Duodenal mucosa (tissue), 2 donors: ENCODE results near the gene GINS1.
A peak's percentile ranks its signal among the peaks of the same experiment; 100 is the strongest.
"Not testable (repeated sequence)": the region's sequence is repeated elsewhere in the genome, so short reads cannot be mapped to it uniquely, and the experiment has no call there.

Source experiments
- H3K27ac ChIP-seq: one replicate; pipeline ENCODE4 v1.7.0; 2013; ENCODE audit warnings: low read depth, low read length
- H3K27me3 ChIP-seq, 2 donors: one replicate each; pipeline ENCODE4 v1.7.0; 2013; ENCODE audit warnings: low read length in 2 of 2, control low read depth in 1 of 2; ENCODE audit not compliant: insufficient read depth in 2 of 2, control insufficient read depth in 1 of 2
- H3K36me3 ChIP-seq, 2 donors: one replicate each; pipeline ENCODE4 v1.7.0; 2013; ENCODE audit warnings: low read length in 2 of 2, control low read depth in 1 of 2; ENCODE audit not compliant: insufficient read depth in 2 of 2, control insufficient read depth in 1 of 2
- H3K4me1 ChIP-seq, 2 donors: one replicate each; pipeline ENCODE4 v1.7.0; 2013; ENCODE audit warnings: low read length in 2 of 2, control low read depth in 1 of 2; ENCODE audit not compliant: insufficient read depth in 2 of 2, control insufficient read depth in 1 of 2
- H3K4me3 ChIP-seq, 2 donors: one replicate each; pipeline ENCODE4 v1.7.0; 2013; ENCODE audit warnings: low read length in 2 of 2, low read depth in 1 of 2
- H3K9ac ChIP-seq, 2 donors: one replicate each; pipeline ENCODE4 v1.7.0; 2013; ENCODE audit warnings: low read length in 2 of 2, low read depth in 1 of 2
- H3K9me3 ChIP-seq, 2 donors: one replicate each; pipeline ENCODE4 v1.7.0; 2013; ENCODE audit warnings: low read length in 2 of 2, control low read depth in 1 of 2; ENCODE audit not compliant: control insufficient read depth in 1 of 2

GINS1 gene

DNA sequence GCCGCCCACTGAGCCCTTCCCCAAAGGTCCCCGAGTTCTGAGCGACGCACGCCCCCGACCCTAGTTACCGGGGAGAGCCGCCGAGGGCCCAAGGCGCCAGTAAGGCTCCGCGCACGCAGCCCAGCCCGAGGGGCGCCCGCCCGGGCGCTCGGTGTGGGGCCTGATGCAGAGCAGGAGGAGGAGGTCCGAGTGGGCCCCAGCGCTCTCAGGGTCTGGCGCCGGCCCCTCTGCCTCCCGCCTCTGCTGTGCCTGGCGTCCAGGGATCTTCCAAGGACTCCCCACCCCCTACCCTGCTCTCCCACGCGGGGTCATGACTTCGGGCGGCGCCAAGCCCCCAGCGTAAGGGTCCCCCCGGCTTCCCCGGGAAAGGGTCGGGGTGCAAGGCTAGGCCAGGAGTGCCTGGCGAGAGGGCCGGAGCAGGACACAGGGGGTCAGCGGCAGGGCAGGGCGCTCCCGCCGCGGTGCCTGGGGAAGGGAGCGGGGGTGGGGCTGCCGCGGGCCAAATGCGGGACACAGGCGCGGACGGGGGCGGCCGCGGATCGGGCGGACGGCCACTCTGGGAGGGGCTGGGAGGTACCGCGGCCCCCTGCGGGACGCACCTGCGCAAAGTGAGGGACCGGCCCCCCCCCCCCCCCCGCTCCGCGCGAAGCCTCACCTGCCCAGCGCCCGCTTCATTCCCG lies 17.5 kb upstream of the GINS1 start:
- Histone ChIP-seq H3K4me1 (peaks cover 5% of the 10 kb centered on the region in 2 donors), H3K9ac (peak overlapping the region; percentile 51 to 80), H3K9me3 (no peaks in the 10 kb centered on the region), H3K27me3 (no peaks in the 10 kb centered on the region), H3K36me3 (no peaks in the 10 kb centered on the region), H3K27ac (peak overlapping the region; percentile 89), H3K4me3 (peak overlapping the region; percentile 79)

DNA sequence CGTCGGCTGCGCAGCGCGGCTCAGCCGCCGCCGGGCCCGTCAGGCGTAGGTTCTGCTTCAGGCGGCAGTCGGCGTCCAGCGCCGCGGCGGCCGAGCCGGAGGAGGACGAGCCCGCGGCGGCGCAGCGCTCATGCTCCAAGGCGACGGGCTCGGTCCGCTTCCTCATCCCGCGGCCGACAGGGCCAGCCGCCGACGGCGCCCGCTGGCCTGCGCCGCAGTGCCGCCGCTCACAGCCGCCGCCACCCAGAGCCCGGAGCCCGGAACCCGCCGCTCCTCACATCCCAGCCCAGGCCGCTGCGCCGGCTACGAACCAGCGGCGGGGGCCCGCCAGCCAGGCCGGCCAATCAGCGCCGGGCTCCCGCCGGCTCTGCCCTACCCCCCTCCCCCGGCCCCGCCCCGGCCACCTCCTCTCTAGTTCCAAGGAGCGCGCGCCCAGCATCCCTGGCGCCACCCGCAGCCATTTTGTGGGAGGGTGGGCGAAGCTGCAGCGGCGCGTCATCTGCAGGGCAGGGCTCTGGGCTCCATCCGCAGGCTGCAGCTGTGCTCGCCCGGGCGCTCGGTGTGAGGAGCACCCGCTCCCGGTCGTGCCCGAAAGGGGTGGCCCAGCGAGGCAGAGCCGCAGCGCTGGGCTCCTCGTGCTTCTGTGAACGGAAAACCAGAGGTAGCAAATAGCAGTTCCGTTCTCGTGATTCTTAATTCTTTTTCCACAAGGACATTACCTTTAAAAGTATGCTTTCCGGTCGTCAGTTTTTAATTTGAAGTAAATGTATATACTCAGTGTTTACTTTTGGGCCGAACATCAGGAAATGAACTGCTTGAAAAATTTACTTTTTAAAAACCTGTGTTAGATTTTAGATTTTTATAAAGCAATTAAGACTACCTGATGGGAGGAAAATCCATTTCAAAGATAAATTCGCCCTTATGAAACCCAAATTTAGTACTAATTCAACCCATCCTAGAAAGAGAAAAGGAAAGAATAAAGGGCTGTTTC lies 16.6 kb upstream of the GINS1 start, which contains the start of gene ABHD12:
TSS of gene ABHD12 (minus strand) at position 298 of the 991 bp plus-strand sequence. CDS start at position 166, 132 bp downstream.
- H3K4me1 ChIP-seq: peaks cover 5% of the 10 kb centered on the region in 2 donors
- H3K27me3 ChIP-seq: no peaks in the 10 kb centered on the region
- H3K9me3 ChIP-seq: no peaks in the 10 kb centered on the region
- H3K9ac ChIP-seq: peak within 1 kb of the TSS; percentile 80 to 81
- peak within 1 kb of the TSS; percentile 89 for H3K27ac ChIP-seq
- H3K4me3 ChIP-seq: peak within 1 kb of the TSS; percentile 79
- H3K36me3 ChIP-seq: no peaks in the 10 kb centered on the region

DNA sequence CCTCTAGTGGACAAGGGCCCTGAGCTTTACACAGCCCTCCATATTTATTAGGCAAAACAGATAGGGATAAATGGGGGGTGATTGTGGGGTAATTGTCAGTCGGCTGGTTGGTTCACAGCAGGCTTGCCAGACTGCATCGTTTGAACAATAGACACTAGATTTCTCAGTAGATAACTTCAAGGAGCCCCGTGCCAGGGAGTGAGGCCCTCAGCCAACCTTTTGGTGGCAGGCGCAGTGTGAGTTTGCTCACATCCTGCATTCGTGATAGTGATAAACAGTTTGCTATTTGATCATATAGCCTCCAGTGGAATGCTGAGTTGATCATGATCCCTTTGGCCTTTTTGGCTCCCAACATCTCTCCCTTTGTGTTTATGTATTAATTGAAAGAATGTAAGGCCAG lies 13.2 kb upstream of the GINS1 start:
- peaks cover 7 to 13% of the 10 kb centered on the region in 2 donors for H3K4me1 ChIP-seq
- H3K36me3 ChIP-seq: no peaks in the 10 kb centered on the region
- no peak overlapping the region for H3K9ac ChIP-seq
- no peaks in the 10 kb centered on the region for H3K27me3 ChIP-seq
- no peak overlapping the region for H3K4me3 ChIP-seq
- no peaks in the 10 kb centered on the region for H3K9me3 ChIP-seq
- H3K27ac ChIP-seq: no peak overlapping the region

DNA sequence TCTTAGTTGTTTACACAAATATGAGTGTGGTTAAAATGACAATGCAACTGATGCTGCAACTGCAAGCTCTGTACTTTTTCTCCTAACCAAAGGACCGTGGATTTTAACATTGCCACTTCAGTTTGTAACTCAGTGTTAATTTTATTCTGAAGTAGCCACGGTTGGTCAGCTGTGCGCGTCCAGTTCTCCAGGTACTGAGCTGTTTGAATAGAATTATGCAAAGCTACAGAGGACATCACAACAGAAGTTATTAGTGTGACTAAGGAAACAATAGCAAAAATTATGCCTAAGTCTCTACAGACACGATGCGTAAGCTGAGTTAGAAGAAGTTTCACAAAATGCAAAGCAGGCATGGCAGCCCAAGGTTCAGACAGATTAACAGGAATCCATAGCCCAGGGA lies 12.5 kb upstream of the GINS1 start:
- Histone ChIP-seq H3K9ac (no peak overlapping the region), H3K36me3 (no peaks in the 10 kb centered on the region), H3K4me3 (no peak overlapping the region), H3K9me3 (no peaks in the 10 kb centered on the region), H3K27me3 (no peaks in the 10 kb centered on the region), H3K4me1 (peaks cover 4 to 11% of the 10 kb centered on the region in 2 donors), H3K27ac (no peak overlapping the region)

DNA sequence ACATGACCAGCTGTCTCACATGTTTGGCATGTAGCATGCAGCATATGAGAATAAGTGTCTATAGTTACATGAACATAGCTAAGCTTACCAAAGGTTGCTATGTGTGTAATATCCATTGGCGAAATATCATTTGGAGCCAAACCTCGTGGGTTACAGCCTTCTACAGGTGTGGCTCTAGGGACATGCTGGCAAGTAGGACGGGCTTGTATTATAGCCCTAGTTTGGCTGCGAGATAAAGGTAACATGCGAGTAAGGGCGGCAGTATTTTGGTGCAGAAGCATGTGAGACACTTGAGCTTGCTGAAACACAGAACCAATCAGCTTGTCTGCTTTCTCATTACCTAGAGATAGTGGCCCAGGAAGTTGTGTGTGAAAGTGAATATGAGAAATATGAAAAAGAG lies 10.4 kb upstream of the GINS1 start:
- Histone ChIP-seq H3K27ac (no peak overlapping the region), H3K9ac (no peak overlapping the region), H3K9me3 (peaks cover 0 to 3% of the 10 kb centered on the region in 2 donors), H3K27me3 (no peaks in the 10 kb centered on the region), H3K36me3 (no peaks in the 10 kb centered on the region), H3K4me1 (peaks cover 4 to 11% of the 10 kb centered on the region in 2 donors), H3K4me3 (no peak overlapping the region)

DNA sequence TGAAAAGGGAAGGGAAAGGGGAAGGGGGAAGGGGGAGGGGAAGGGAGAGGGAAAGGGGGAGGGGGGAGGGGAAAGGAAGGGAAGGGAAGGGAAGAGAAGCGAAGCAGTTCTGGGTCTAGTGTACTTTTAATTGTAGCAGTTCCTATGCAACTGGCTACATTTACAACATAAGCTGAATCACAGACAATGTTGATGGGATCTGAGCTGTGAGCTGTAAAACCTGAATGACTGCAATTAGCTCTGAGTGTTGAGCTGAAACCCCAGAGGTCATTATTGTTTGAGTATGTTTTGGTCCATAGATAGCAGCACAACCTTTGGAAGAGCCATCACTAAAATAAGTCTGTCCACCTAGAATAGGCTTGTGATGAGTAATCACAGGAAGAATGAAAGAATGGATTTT lies 9.7 kb upstream of the GINS1 start:
- Histone ChIP-seq H3K27me3 (no peaks in the 10 kb centered on the region), H3K9ac (no peak overlapping the region), H3K27ac (no peak overlapping the region)

DNA sequence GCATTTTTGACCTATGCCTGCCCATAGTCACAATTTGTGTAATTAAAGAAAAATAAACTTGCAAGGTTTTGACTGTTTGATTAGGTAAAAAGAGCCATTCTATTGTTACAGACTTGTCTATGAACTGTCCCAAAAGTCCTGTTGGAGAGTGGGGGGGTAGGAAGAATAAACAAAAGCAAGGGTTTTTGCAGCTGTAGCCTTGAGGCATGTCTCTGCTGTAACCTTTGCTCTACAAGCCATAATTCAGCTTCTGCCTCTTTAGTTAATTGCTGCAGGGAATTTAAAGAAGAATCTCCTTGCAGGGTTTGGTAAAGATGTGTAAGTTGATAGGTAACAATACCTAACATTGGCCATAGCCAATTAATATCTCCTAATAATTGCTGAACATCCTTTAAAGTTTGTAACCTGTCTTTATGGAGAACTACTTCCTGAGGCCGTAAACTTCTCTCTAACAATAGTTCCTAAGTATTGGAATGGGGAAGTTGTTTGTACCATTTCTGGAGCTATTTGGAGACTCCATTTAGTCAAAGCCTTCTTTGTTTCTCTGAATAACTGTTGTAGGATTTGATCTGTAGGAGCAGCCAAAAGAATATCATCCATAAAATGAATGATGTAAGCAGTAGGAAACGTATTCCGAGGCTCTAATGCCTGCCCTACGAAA lies 9.0 kb upstream of the GINS1 start:
- Histone ChIP-seq H3K4me3 (no peak overlapping the region), H3K4me1 (peaks cover 4 to 11% of the 10 kb centered on the region in 2 donors), H3K9me3 (peaks cover 10 to 16% of the 10 kb centered on the region in 2 donors), H3K36me3 (no peaks in the 10 kb centered on the region), H3K9ac (no peak overlapping the region), H3K27ac (no peak overlapping the region), H3K27me3 (no peaks in the 10 kb centered on the region)

More for the DNA sequence above, 9.7 kb upstream of the GINS1 start:
- Histone ChIP-seq H3K4me3 (no peak overlapping the region), H3K36me3 (no peaks in the 10 kb centered on the region), H3K4me1 (peaks cover 4 to 11% of the 10 kb centered on the region in 2 donors), H3K9me3 (peaks cover 5 to 9% of the 10 kb centered on the region in 2 donors)

DNA sequence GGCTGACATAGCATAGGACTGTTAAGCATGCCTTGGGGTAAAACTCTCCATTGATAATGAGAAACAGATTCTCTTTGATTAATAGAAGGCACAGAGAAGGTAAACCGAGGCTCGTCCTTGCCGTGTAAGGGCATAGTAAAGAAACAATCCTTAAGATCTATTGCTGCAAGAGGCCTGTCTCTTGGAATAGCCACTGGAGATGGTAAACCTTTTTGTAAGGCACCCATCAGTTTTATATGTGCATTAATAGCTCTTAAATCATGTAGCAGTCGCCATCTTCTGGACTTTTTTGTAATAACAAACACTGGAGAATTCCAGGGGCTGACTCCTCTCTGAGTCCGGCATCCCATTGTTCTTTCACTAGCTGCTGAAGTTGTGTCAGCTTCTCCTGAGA lies 8.4 kb upstream of the GINS1 start:
- no peaks in the 10 kb centered on the region for H3K27me3 ChIP-seq
- no peak overlapping the region for H3K27ac ChIP-seq
- peaks cover 10 to 21% of the 10 kb centered on the region in 2 donors for H3K9me3 ChIP-seq
- H3K4me1 ChIP-seq: peaks cover 4 to 11% of the 10 kb centered on the region in 2 donors
- no peak overlapping the region for H3K9ac ChIP-seq
- no peak overlapping the region for H3K4me3 ChIP-seq
- no peaks in the 10 kb centered on the region for H3K36me3 ChIP-seq

DNA sequence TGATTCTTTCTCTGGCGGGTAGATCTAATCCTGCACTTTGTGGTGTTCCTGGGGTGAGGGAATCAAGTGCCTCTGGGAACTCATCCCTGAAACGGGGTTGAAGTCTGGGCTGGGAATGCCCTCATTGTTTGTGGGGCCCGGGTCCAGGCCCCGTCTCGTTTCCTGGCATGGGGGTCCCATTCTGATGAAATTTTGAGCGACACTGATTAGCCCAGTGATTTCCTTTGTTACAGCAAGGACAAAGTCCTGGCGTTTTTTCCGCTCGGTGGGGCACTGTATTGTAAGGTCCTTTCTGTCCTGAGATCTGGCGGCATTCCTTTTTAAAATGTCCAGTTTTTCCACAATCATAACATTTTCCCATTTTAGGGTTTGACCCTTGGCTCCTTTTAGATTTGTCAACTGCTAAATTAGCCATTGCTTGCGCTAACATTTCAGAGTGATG lies 7.2 kb upstream of the GINS1 start:
- peaks cover 4 to 11% of the 10 kb centered on the region in 2 donors for H3K4me1 ChIP-seq

More for the DNA sequence above, 7.2 kb upstream of the GINS1 start:
- not testable (repeated sequence) for H3K36me3 ChIP-seq, H3K9ac ChIP-seq, H3K27me3 ChIP-seq, H3K27ac ChIP-seq, H3K4me3 ChIP-seq
- peaks cover 10 to 22% of the 10 kb centered on the region in 2 donors for H3K9me3 ChIP-seq
